IPS DF 4.7 (cell line): ENCODE data around the gene UGT2B17.

Experiments used
- DNase-seq: peaks from one replicate; pipeline ENCODE4 v3.0.0-alpha.2; 2013; ENCODE audit warnings: low spot score; ENCODE audit errors: extremely low read depth

The UGT2B17 gene

DNA sequence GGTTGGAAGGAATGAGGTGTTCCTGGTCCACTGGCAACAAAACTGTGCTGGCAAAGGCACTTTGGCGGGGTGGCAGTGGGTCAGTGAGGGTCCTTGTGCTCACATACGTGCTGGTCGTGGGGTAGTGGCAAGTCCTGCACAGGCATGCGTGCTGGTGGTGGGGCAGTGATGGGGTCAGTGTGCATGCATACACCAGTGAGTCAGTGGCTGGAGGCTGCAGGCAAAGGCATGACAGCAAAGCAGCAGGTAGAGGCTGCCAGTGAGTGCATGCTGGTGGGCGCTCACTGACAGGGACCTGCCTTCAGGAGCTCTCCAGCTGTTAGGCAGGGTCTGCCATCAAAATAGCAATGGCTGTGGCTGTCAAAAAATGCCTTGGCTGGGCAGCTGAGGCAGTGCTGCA is 86.8 kb downstream of the UGT2B17 start:
- DNase-seq: no peak
